SK-N-MC (cell line): ENCODE data around the gene METTL3.

Experiments used
- EZH2 ChIP-seq: fragments of 200-600 bp; sonication (generic); IDR thresholded peaks from one replicate; pipeline ENCODE4 v1.6.1; 2017; ENCODE audit warnings: antibody characterized with exemption
- FOXP2 ChIP-seq: optimal IDR thresholded peaks from 2 replicates; pipeline ENCODE3; 2011; ENCODE audit warnings: mild to moderate bottlenecking, moderate library complexity; ENCODE audit not compliant: insufficient read depth; ENCODE audit errors: extremely low read length, control extremely low read depth
- POLR2AphosphoS5 ChIP-seq: IDR thresholded peaks from 2 replicates; pipeline ENCODE4 v1.6.1; 2012; ENCODE audit warnings: mild to moderate bottlenecking, low read depth, low read length, borderline replicate concordance

DNA sequence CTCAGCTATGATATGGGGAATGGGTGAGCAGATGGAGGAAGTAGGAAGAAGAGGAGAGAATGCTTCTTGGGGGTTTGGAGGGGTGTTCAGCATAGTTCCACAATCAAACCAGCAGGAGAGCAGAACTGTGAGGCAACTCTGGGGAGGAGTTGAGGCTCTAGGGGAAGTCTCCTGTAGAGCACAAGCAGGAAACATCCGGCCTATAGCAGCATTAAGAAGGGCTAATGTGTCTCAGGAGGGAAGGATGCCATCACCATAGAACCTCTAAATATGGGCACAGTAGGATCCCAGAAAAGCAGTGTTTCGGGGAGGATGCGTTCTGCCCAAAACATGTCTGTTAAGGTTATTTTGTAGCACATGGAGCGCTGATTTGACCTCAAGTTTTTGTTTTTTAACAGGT is 23.4 kb upstream of the METTL3 start:
- TF ChIP-seq POLR2AphosphoS5 (peak; percentile 69), EZH2 (no peak), FOXP2 (no peak)
